ENCODE measurements around the gene CCDC17.
"Not testable (repeated sequence)": the region's sequence is repeated elsewhere in the genome, so short reads cannot be mapped to it uniquely, and the experiment has no call there.

Gene CCDC17

GRCh38 chr1:45604239-45604638 lies 19.6 kb downstream of the CCDC17 start:
- Histone ChIP-seq H3K4me3 (ENCODE audit: low read depth, low read length, poor library complexity, severe bottlenecking) (no peak overlapping the region), H3K27ac (ENCODE audit: low read depth, low read length, poor library complexity, severe bottlenecking) (no peak overlapping the region)

GRCh38 chr1:45596765-45597164 lies 27.1 kb downstream of the CCDC17 start:
- not testable (repeated sequence) for H3K9me2 ChIP-seq (ENCODE audit: low read depth, low read length); H3K9ac ChIP-seq (ENCODE audit: low read length); H4K20me1 ChIP-seq (ENCODE audit: insufficient read depth, low read length); H3K27ac ChIP-seq (ENCODE audit: low read depth, low read length, poor library complexity, severe bottlenecking); H3K27me3 ChIP-seq (ENCODE audit: insufficient read depth, low read length); H3K4me2 ChIP-seq (ENCODE audit: low read length); H3K9me3 ChIP-seq (ENCODE audit: low read length); H2AFZ ChIP-seq (ENCODE audit: low read length); H3K4me3 ChIP-seq (ENCODE audit: low read depth, low read length, poor library complexity, severe bottlenecking); H3K4me1 ChIP-seq (ENCODE audit: insufficient read depth, low read length, severe bottlenecking); H3F3A ChIP-seq (ENCODE audit: insufficient read depth, low read length)
- Histone ChIP-seq H3K79me2 (ENCODE audit: insufficient read depth, low read length) (peaks cover 88% of the 10 kb centered on the region), H3K36me3 (ENCODE audit: insufficient read depth, low read length) (peaks cover 97% of the 10 kb centered on the region)

More at GRCh38 chr1:45604239-45604638, 19.6 kb downstream of the CCDC17 start:
- Histone ChIP-seq H3K9me2 (ENCODE audit: low read depth, low read length) (no peaks in the 10 kb centered on the region), H2AFZ (ENCODE audit: low read length) (no peak overlapping the region), H4K20me1 (ENCODE audit: insufficient read depth, low read length) (peaks cover 3% of the 10 kb centered on the region), H3K79me2 (ENCODE audit: insufficient read depth, low read length) (peaks cover 34% of the 10 kb centered on the region), H3K27me3 (ENCODE audit: insufficient read depth, low read length) (no peaks in the 10 kb centered on the region), H3K9me3 (ENCODE audit: low read length) (no peaks in the 10 kb centered on the region), H3K4me1 (ENCODE audit: insufficient read depth, low read length, severe bottlenecking) (no peaks in the 10 kb centered on the region), H3K36me3 (ENCODE audit: insufficient read depth, low read length) (peaks cover 94% of the 10 kb centered on the region), H3K4me2 (ENCODE audit: low read length) (no peak overlapping the region), H3F3A (ENCODE audit: insufficient read depth, low read length) (no peaks in the 10 kb centered on the region), H3K9ac (ENCODE audit: low read length) (no peak overlapping the region)
- no peak for TF ChIP-seq CTCF (IDR thresholded peaks at IDR 0.05; ENCODE audit: low read length)
- no peak for TF ChIP-seq EZH2 (IDR thresholded peaks at IDR 0.05; ENCODE audit: borderline replicate concordance, low read length)

- no peaks in the 10 kb centered on the region for H3K27me3 ChIP-seq (ENCODE audit: insufficient read depth, low read length)
- H3K79me2 ChIP-seq (ENCODE audit: insufficient read depth, low read length) = peaks cover 89% of the 10 kb centered on the region
- no peak overlapping the region for H2AFZ ChIP-seq (ENCODE audit: low read length)
- H3K36me3 ChIP-seq (ENCODE audit: insufficient read depth, low read length) = peaks cover 93% of the 10 kb centered on the region
- H3K4me3 ChIP-seq (ENCODE audit: low read depth, low read length, poor library complexity, severe bottlenecking) = no peak overlapping the region
- no peak overlapping the region for H3K27ac ChIP-seq (ENCODE audit: low read depth, low read length, poor library complexity, severe bottlenecking)
- no peaks in the 10 kb centered on the region for H3K9me3 ChIP-seq (ENCODE audit: low read length)
- H3K9ac ChIP-seq (ENCODE audit: low read length) = no peak overlapping the region
- H3F3A ChIP-seq (ENCODE audit: insufficient read depth, low read length) = 0 out of 2 replicates have a peak, but pooled peaks cover 5% of the 10 kb centered on the region
- H4K20me1 ChIP-seq (ENCODE audit: insufficient read depth, low read length) = peaks cover 2% of the 10 kb centered on the region; the same call in 1 of the 2 replicates
- no peak overlapping the region for H3K4me2 ChIP-seq (ENCODE audit: low read length)
- TF ChIP-seq CTCF (IDR thresholded peaks at IDR 0.05; ENCODE audit: low read length) = no peak
- no peak for TF ChIP-seq EZH2 (IDR thresholded peaks at IDR 0.05; ENCODE audit: borderline replicate concordance, low read length)
- peaks cover 8% of the 10 kb centered on the region for H3K4me1 ChIP-seq (ENCODE audit: insufficient read depth, low read length, severe bottlenecking)
- no peaks in the 10 kb centered on the region for H3K9me2 ChIP-seq (ENCODE audit: low read depth, low read length)
These were observed 29.4 kb downstream of the CCDC17 start for GRCh38 chr1:45594412-45594811.

- peaks cover 41% of the 10 kb centered on the region for H3K4me1 ChIP-seq (ENCODE audit: insufficient read depth, low read length, severe bottlenecking)
- no peak overlapping the region for H2AFZ ChIP-seq (ENCODE audit: low read length)
- H3K27ac ChIP-seq (ENCODE audit: low read depth, low read length, poor library complexity, severe bottlenecking) = peak overlapping the region; percentile 46
- no peaks in the 10 kb centered on the region for H3K27me3 ChIP-seq (ENCODE audit: insufficient read depth, low read length)
- no peak overlapping the region for H3K4me2 ChIP-seq (ENCODE audit: low read length)
- TF ChIP-seq CTCF (IDR thresholded peaks at IDR 0.05; ENCODE audit: low read length) (no peak), EZH2 (IDR thresholded peaks at IDR 0.05; ENCODE audit: borderline replicate concordance, low read length) (no peak)
- H3K9ac ChIP-seq (ENCODE audit: low read length) = no peak overlapping the region
- H3K79me2 ChIP-seq (ENCODE audit: insufficient read depth, low read length) = peaks cover 93% of the 10 kb centered on the region
- H3F3A ChIP-seq (ENCODE audit: insufficient read depth, low read length) = no peaks in the 10 kb centered on the region
- no peak overlapping the region for H3K4me3 ChIP-seq (ENCODE audit: low read depth, low read length, poor library complexity, severe bottlenecking)
- peaks cover 77% of the 10 kb centered on the region for H3K36me3 ChIP-seq (ENCODE audit: insufficient read depth, low read length)
- no peaks in the 10 kb centered on the region for H3K9me2 ChIP-seq (ENCODE audit: low read depth, low read length)
- no peaks in the 10 kb centered on the region for H3K9me3 ChIP-seq (ENCODE audit: low read length)
- H4K20me1 ChIP-seq (ENCODE audit: insufficient read depth, low read length) = 0 out of 2 replicates have a peak, but pooled peaks cover 5% of the 10 kb centered on the region
These were observed 34.0 kb downstream of the CCDC17 start for GRCh38 chr1:45589861-45590260.
